NCI-H510A (cell line): ENCODE measurements around the gene HPS4.
"Not testable (repeated sequence)": the region's sequence is repeated elsewhere in the genome, so short reads cannot be mapped to it uniquely, and the experiment has no call there.

Experiments
- DNase-seq: peaks from one replicate; lab custom pipeline; 2025; lab: John Stamatoyannopoulos, UW

Gene HPS4

GRCh38 chr22:26483439-26484359 is at the start of gene HPS4, which contains the start of gene SRRD:
TSS of gene HPS4 (minus strand) at chr22:26483783. CDS start at chr22:26481762, 2,021 bp downstream.
TSS of gene SRRD (plus strand) at chr22:26483877. CDS start at chr22:26483891, 14 bp downstream.
- DNase-seq = peak; percentile 82

- DNase-seq = no peak
Measured at GRCh38 chr22:26529345-26529744, 45.8 kb upstream of the HPS4 start.

GRCh38 chr22:26528518-26528917 is 44.9 kb upstream of the HPS4 start:
- DNase-seq = not testable (repeated sequence)

- no peak for DNase-seq
Measured at GRCh38 chr22:26527574-26528465, 44.2 kb upstream of the HPS4 start.

- DNase-seq = no peak
Measured at GRCh38 chr22:26527167-26527566, 43.6 kb upstream of the HPS4 start.

- no peak for DNase-seq
Measured at GRCh38 chr22:26525946-26526564, 42.5 kb upstream of the HPS4 start.

GRCh38 chr22:26524870-26525269 is 41.3 kb upstream of the HPS4 start:
- DNase-seq = no peak

- no peak for DNase-seq
Measured at GRCh38 chr22:26522592-26522991, 39.0 kb upstream of the HPS4 start.

- DNase-seq = no peak
Measured at GRCh38 chr22:26522012-26522411, 38.4 kb upstream of the HPS4 start.

- DNase-seq = no peak
Measured at GRCh38 chr22:26517429-26517828, 33.8 kb upstream of the HPS4 start.

GRCh38 chr22:26516503-26516902 is 32.9 kb upstream of the HPS4 start:
- no peak for DNase-seq

- DNase-seq = no peak
Measured at GRCh38 chr22:26515931-26516330, 32.3 kb upstream of the HPS4 start.

GRCh38 chr22:26514419-26515161 is 31.0 kb upstream of the HPS4 start:
- no peak for DNase-seq

- no peak for DNase-seq
Measured at GRCh38 chr22:26513838-26514237, 30.3 kb upstream of the HPS4 start.

- DNase-seq = peak; percentile 65
Measured at GRCh38 chr22:26512149-26512793, 28.7 kb upstream of the HPS4 start, which contains the start of gene TFIP11. TSS of gene TFIP11 (minus strand) at chr22:26512473. CDS start at chr22:26510272, 2,201 bp downstream.

GRCh38 chr22:26508148-26508547 is 24.6 kb upstream of the HPS4 start:
- DNase-seq = no peak

- no peak for DNase-seq
Measured at GRCh38 chr22:26503758-26504157, 20.2 kb upstream of the HPS4 start.

- no peak for DNase-seq
Measured at GRCh38 chr22:26502688-26503561, 19.3 kb upstream of the HPS4 start.

- no peak for DNase-seq
Measured at GRCh38 chr22:26501996-26502395, 18.4 kb upstream of the HPS4 start.

- no peak for DNase-seq
Measured at GRCh38 chr22:26499188-26499703, 15.7 kb upstream of the HPS4 start.
